ENCODE measurements around the gene MCRS1. TPM values are rescaled to one million over a fixed set of nuclear protein-coding genes. Genes with fewer than 3 reads are reported as not detected.
A peak's percentile ranks its signal among the peaks of the same experiment; 100 is the strongest.

Gene MCRS1
- total RNA-seq, 1 donor from 2014 or later, result 62.7 TPM

DNA sequence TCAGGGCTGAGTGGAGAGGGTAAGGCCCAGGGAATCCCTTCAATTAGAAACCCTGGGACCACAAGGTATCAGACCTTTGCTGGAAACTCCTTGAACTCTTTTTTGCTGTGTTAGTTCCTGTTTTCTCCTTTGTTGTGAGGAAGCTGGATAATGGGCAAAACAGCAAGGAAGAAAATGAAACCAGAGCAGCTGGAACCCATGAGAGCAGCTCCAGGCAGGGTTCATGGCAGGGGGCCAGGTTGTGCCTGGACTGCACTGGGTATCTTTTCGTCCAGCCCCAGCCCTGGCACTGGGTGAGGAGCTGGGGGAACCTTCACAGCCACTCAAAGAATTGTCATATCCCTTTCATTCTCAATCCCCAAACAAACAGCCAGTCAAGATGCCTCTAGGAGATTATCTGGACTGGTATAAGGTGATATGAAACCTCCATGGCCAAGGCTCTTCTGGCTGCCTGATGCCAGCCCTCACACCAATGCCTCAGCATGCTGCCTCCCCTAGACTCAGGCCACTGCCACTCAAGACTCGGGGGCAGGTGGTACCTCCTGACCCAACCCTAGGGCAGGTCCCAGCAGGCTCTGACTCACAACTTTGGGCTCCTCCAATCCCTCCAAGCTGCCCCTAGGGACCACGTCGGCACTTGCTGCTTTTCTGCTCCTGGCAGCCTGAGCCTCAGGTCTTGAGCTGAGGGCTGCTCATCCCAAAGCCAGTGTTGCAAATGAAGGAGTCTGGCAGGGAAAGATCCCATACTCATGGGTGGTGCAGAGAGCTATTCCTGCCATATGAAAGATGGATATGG, 21.0 kb upstream of the MCRS1 start:
- DNase-seq (ENCODE audit: low read depth) (peak; percentile 17), FAIRE-seq (no peak)
- Histone ChIP-seq H3K27me3 (ENCODE audit: control insufficient read depth, insufficient read depth, low read length) (no peaks in the 10 kb centered on the region), H3K36me3 (ENCODE audit: control insufficient read depth, insufficient read depth, low read length) (no peaks in the 10 kb centered on the region), H3K4me3 (ENCODE audit: low read depth, low read length) (no peak overlapping the region)
- TF ChIP-seq, protein P1, sequence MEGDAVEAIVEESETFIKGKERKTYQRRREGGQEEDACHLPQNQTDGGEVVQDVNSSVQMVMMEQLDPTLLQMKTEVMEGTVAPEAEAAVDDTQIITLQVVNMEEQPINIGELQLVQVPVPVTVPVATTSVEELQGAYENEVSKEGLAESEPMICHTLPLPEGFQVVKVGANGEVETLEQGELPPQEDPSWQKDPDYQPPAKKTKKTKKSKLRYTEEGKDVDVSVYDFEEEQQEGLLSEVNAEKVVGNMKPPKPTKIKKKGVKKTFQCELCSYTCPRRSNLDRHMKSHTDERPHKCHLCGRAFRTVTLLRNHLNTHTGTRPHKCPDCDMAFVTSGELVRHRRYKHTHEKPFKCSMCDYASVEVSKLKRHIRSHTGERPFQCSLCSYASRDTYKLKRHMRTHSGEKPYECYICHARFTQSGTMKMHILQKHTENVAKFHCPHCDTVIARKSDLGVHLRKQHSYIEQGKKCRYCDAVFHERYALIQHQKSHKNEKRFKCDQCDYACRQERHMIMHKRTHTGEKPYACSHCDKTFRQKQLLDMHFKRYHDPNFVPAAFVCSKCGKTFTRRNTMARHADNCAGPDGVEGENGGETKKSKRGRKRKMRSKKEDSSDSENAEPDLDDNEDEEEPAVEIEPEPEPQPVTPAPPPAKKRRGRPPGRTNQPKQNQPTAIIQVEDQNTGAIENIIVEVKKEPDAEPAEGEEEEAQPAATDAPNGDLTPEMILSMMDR (IDR thresholded peaks at IDR 0.05; ENCODE audit: insufficient read depth, low read length, severe bottlenecking), result no peak

DNA sequence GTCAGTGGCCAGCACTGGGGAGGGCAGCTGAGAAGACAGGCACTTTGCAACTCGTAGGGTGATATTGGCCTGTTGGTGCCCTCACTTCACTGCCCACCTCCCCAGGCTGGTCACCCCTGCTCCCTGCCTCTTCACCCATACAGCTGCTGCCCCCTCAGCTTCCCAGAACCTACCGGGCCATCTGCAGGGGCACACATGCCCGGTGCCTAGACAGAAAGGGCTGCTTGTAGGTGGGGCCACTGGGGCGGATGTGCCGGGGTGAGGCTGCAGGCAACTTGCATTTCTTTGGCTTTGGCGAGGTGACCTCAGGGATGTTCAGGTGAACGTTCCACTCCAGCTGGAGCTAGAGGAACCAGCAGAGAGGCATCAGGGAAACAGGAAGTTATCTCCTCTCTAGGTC, 20.3 kb upstream of the MCRS1 start:
- FAIRE-seq (no peak), DNase-seq (ENCODE audit: low read depth) (no peak)
- H3K4me3 ChIP-seq (ENCODE audit: low read depth, low read length), result no peak overlapping the region
- TF ChIP-seq, protein P1 (IDR thresholded peaks at IDR 0.05; ENCODE audit: insufficient read depth, low read length, severe bottlenecking), result no peak
- H3K36me3 ChIP-seq (ENCODE audit: control insufficient read depth, insufficient read depth, low read length), result no peaks in the 10 kb centered on the region
- H3K27me3 ChIP-seq (ENCODE audit: control insufficient read depth, insufficient read depth, low read length), result no peaks in the 10 kb centered on the region

DNA sequence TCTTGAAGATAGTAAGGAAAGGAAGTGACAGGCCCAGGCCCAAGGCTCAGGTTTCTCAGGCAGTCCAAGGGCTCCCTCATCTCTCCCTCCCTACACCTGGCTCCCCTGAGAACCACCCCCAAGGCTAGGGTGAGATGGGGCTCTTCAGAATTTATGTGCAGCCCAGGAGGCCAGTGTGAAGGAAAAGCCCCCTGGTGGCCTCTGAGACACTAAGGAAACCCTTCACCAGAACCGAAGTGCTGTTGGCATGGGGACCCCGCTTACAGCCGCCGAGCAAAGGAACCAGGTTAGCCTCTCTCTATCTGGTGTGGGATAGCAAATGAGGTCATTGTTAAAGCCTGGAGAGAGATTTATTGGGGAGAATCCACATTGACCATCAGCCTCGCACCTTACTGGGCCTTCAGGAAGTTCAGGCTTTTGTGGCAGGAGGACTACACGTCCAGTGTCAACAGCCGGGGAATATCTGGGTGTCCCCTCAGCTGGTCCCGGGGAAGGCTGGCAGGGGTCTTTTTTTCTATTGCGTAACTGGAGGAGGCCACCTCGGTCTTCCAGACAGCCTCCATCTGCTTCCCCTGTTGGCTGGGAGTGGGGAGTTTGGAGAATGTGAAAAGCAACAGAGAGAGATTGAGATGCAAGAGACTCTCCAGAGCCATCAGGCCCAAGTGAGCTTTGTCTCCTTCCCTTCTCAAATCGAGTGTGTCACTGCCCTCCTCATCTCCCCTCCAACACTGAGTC, 19.4 kb upstream of the MCRS1 start:
- TF ChIP-seq, protein P1 (IDR thresholded peaks at IDR 0.05; ENCODE audit: insufficient read depth, low read length, severe bottlenecking), result no peak
- Histone ChIP-seq H3K4me3 (ENCODE audit: low read depth, low read length) (no peak overlapping the region), H3K27me3 (ENCODE audit: control insufficient read depth, insufficient read depth, low read length) (no peaks in the 10 kb centered on the region), H3K36me3 (ENCODE audit: control insufficient read depth, insufficient read depth, low read length) (no peaks in the 10 kb centered on the region)
- DNase-seq (ENCODE audit: low read depth) (no peak), FAIRE-seq (no peak)

DNA sequence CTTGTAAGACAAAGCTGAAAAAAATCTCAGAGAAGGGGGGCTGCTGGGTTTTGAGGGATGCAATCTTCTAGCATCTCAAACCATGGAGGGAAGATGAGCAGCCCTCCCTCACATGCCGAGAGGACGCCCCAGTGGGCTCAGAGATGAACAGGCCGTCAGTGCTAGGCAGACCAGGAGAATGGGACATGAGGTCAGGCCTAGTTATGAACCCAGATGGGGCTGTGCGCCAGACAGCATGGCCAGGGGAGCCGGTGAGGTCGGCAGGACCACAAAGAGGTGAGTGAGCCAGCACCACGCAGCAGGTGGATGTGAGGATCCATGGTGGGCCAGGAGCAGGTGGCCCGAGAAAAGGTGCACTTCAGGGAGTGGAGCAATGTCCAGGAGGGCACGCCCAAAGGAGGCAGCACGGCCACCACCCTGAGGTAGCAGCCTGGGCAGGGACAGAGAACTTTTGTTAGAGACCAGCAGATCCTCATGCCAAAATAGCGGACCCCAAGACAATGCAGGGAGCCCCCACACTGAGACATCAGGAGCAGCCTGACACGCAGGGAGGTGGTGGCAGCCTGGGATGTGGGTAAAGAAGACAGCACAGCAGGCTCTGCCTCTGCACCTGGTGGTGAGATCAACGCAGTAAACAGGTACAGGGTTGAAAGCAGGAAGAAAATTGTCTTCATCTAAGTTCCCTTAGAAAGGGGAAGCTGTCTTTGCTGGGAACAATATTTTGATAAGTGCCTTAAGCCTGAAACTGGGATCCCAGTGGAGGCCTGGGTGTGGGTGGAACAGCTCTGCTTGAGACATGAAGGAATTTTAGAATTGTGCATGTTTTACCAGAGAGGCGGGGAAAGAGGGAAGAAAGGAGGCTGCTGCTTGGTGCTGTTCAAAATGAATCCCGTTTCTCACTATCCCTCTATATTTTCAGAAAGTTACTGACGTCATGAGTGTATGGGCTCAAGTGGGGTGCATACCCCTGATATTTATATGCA, 17.8 kb upstream of the MCRS1 start:
- no peaks in the 10 kb centered on the region for H3K27me3 ChIP-seq (ENCODE audit: control insufficient read depth, insufficient read depth, low read length)
- no peak for DNase-seq (ENCODE audit: low read depth)
- H3K36me3 ChIP-seq (ENCODE audit: control insufficient read depth, insufficient read depth, low read length), result no peaks in the 10 kb centered on the region
- TF ChIP-seq, protein P1 (IDR thresholded peaks at IDR 0.05; ENCODE audit: insufficient read depth, low read length, severe bottlenecking), result no peak
- H3K4me3 ChIP-seq (ENCODE audit: low read depth, low read length), result no peak overlapping the region
- no peak for FAIRE-seq

DNA sequence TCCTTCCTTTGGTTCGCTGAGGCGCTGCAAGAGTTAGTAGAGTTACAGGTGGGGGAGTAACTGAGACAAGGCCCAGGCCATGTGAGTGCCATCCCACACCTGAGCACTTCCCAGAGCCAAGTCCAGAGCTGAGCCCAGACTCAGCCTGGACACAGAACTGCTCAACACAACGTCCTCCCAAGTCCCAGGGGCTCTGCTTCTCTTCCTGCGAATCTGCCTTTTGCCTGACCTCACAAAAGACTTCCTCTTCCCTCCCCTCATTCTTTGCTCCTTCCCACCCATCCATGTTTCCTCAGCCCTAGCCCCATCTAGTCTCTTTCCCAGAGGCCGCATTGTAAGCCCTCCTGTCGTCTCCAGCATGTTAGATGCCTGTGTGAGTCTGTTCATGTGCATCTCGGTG, 16.6 kb upstream of the MCRS1 start:
- TF ChIP-seq, protein P1 (IDR thresholded peaks at IDR 0.05; ENCODE audit: insufficient read depth, low read length, severe bottlenecking), result no peak
- Histone ChIP-seq H3K4me3 (ENCODE audit: low read depth, low read length) (no peak overlapping the region), H3K27me3 (ENCODE audit: control insufficient read depth, insufficient read depth, low read length) (no peaks in the 10 kb centered on the region), H3K36me3 (ENCODE audit: control insufficient read depth, insufficient read depth, low read length) (no peaks in the 10 kb centered on the region)
- DNase-seq (ENCODE audit: low read depth) (no peak), FAIRE-seq (no peak)
